ENCODE results near the gene STXBP4.

STXBP4 gene

DNA sequence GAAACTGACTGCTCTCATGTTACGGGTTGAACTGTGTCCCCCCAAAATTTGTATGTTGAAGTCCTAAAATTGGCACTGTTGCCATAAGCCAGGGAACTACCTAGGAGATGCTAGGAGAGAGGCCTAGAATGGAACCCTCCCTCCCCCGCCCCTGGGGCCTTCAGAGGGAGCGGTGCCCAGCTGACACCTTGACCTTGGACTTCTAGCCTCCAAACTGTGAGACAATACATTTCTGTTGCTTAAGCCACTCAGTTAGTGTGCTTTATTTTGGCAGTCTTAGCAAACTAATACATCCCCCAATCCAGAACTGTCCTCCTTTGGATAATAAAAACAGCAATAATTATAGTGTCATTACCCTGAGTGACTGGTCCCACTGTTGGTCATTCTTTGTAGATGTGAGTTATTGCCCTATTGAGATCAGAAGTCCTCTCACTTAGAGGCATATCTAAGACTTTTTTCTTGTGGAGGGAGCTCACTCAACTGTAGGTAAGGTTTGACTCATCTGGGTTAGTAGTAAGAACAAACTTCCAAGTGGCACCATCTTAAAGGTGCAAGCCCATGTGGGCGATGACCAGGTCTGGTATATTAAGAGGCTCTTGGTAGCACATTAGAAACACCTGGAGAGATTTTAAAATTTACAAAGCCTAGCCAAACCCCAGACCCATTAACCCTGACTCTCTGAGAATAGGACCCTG, 203.2 kb downstream of the STXBP4 start:
- no peak for DNase-seq (ENCODE audit: low read depth)
- TF ChIP-seq, protein P1, sequence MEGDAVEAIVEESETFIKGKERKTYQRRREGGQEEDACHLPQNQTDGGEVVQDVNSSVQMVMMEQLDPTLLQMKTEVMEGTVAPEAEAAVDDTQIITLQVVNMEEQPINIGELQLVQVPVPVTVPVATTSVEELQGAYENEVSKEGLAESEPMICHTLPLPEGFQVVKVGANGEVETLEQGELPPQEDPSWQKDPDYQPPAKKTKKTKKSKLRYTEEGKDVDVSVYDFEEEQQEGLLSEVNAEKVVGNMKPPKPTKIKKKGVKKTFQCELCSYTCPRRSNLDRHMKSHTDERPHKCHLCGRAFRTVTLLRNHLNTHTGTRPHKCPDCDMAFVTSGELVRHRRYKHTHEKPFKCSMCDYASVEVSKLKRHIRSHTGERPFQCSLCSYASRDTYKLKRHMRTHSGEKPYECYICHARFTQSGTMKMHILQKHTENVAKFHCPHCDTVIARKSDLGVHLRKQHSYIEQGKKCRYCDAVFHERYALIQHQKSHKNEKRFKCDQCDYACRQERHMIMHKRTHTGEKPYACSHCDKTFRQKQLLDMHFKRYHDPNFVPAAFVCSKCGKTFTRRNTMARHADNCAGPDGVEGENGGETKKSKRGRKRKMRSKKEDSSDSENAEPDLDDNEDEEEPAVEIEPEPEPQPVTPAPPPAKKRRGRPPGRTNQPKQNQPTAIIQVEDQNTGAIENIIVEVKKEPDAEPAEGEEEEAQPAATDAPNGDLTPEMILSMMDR (IDR thresholded peaks at IDR 0.05; ENCODE audit: control insufficient read depth, insufficient read depth, low read depth, low read length, missing control alignments), result no peak
- no peak overlapping the region for H3K4me3 ChIP-seq (ENCODE audit: control insufficient read depth, low read depth, low read length)

DNA sequence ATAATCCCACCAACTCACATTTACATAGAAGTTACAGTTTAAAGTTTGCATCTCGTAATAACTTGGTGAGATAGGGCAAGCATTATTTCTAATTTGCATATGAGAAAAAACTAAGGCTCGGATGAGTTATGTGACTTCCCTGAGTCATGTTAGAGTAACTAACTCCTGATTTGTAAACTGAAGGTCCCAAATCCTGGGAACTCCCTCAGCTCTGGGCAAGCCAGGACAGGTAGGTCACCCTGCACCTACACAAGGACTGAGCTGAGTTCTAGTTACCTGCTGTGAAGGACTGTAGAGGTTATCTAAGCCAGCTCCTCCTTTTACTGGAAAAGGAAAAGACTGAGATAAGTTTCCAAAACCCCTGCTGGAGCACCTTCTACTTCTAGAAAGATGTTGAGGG, 204.0 kb downstream of the STXBP4 start:
- TF ChIP-seq, protein P1 (IDR thresholded peaks at IDR 0.05; ENCODE audit: control insufficient read depth, insufficient read depth, low read depth, low read length, missing control alignments), result no peak
- H3K4me3 ChIP-seq (ENCODE audit: control insufficient read depth, low read depth, low read length), result no peak overlapping the region
- no peak for DNase-seq (ENCODE audit: low read depth)

DNA sequence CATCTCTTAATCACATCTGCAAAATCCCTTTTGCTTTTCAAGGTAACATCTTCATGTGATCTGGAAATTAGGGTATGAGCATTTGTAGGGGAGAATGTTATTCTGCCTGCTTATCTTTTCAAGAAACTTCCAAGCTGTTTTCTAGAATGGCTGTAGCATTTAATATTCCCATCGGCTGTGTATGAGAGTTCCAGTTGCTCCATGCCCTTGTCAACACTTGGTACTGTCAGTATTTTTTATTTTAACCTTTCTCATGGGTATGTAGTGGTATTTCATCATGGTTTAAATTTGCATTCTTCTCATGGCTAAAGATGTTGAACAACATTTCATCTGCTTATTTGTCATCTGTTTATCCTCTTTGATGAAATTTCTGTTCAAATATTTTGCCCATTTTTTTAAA, 205.6 kb downstream of the STXBP4 start:
- no peak overlapping the region for H3K4me3 ChIP-seq (ENCODE audit: control insufficient read depth, low read depth, low read length)
- no peak for DNase-seq (ENCODE audit: low read depth)
- TF ChIP-seq, protein P1 (IDR thresholded peaks at IDR 0.05; ENCODE audit: control insufficient read depth, insufficient read depth, low read depth, low read length, missing control alignments), result no peak

DNA sequence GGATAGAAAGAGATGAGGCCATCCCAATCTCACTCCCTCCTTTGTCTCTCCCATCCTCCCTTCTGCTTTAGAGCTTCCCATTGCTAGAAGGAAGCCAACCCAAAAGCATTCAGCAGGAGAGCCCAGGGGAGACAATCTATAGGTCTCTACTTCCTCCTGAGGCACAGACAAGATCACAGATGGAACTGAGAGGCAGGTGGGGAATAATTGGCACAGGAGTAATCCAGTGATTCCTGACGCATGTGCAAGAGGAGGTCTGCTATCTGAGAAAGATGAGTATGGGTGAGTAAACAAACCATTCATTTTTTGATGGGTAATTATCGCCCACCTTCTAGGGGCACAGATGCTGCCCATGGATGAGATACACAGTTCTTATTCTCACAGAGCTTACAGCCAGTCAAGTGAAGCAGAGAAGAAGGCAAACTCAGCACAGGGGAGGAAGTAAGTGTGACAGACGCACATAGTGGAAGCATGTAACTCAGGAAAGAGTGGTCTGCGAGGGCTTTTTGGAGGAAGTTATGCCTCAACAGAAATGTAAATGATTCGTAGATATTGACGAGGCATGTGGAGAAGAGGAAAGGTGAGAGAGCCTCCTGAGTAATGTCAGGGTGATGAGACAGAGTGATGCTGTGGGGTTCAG, 207.3 kb downstream of the STXBP4 start:
- no peak overlapping the region for H3K4me3 ChIP-seq (ENCODE audit: control insufficient read depth, low read depth, low read length)
- no peak for DNase-seq (ENCODE audit: low read depth)
- TF ChIP-seq, protein P1 (IDR thresholded peaks at IDR 0.05; ENCODE audit: control insufficient read depth, insufficient read depth, low read depth, low read length, missing control alignments), result no peak

DNA sequence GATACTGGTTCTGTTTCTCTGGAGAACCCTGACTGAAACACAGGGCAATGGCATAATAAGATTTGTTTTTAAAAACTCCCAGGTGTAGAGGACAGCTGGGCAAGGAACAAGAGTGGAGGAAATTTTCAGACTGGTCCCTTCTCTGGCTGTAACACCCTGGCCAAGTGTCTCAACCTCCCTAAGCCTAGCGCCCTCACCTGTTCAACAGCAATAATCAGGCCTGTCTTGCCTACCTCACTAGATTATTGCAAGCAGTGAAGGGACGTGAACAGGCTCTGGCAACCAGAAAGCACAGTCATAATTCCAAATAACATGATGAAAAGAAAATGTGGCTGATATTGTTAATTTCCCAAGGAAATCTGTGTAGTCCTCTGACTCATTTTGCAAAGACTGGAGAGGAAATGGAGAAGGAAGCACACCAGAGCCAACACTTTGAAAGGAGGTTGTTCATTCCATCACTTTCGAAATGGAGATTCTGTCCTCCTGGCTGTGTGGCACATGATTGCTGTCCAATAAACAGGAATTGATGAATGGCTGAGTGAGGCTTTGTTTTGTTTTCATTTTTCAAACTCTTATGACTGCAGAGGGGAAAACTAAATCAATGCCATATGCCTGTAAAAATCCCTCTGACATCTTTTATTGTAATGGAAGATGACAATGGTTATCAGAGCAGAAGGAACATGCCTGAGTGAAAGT, 208.7 kb downstream of the STXBP4 start:
- no peak overlapping the region for H3K4me3 ChIP-seq (ENCODE audit: control insufficient read depth, low read depth, low read length)
- no peak for DNase-seq (ENCODE audit: low read depth)
- TF ChIP-seq, protein P1 (IDR thresholded peaks at IDR 0.05; ENCODE audit: control insufficient read depth, insufficient read depth, low read depth, low read length, missing control alignments), result peak; percentile 7

DNA sequence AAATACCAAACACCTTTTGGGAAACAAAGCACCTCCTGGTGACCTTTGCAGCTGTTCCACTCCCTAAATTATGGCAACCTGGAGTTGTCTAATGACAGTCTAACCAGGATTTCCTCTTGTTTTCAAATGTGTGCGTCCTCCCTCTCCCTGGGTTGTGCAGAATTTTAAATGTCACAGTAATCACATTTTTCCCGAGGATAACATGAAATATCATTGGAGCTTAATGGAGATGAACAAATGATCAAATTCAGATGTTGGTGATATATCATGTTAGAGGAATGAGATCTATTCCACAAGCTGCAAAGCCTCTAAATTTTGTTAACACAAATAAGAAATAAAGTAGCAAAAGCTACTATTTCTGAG, 209.3 kb downstream of the STXBP4 start:
- TF ChIP-seq, protein P1 (IDR thresholded peaks at IDR 0.05; ENCODE audit: control insufficient read depth, insufficient read depth, low read depth, low read length, missing control alignments), result no peak
- DNase-seq (ENCODE audit: low read depth), result no peak
- no peak overlapping the region for H3K4me3 ChIP-seq (ENCODE audit: control insufficient read depth, low read depth, low read length)

Measured in AG09309 (cell line).